Naive thymus-derived CD8-positive, alpha-beta T cell (primary cell): Measurements from ENCODE around the gene ZCCHC9. TPM values are rescaled to one million over a fixed set of nuclear protein-coding genes. Genes with fewer than 3 reads are reported as not detected.
A peak's percentile ranks its signal among the peaks of the same experiment; 100 is the strongest.

ENCODE experiments used
- ATAC-seq, 2 donors: fragments of 150-1000 bp; cut with Tn5 transposase in 1 of 2; sonication (Bioruptor Pico), chemical (Tn5 transposase) in 1 of 2; 1 replicate in 1 of 2; 2 replicates in 1 of 2; pipeline ENCODE4 v1.10.0; 2021; ENCODE audit warnings: mild to moderate bottlenecking in 2 of 2, moderate library complexity in 2 of 2
- POLR2A ChIA-PET: fragments of 350-600 bp; sonication (Branson Sonifier 250); formaldehyde crosslinking; loops from one replicate; lab custom pipeline; 2021; ENCODE audit warnings: antibody characterized with exemption; lab: Charles Lee
- DNase-seq, 10 donors: peaks; one replicate each; pipeline versions ENCODE4 v3.0.0 to v3.0.0-alpha.2; 2020 to 2022
- H3K27ac Mint-ChIP-seq, 10 donors: one replicate each; pipeline ENCODE4 v1.8.0; 2020 to 2022; ENCODE audit warnings: mild to moderate bottlenecking in 10 of 10, mixed read lengths in 10 of 10, moderate library complexity in 4 of 10, inconsistent platforms in 1 of 10
- H3K27me3 Mint-ChIP-seq, 5 donors: one replicate each; pipeline ENCODE4 v1.8.0; 2021 to 2022; ENCODE audit warnings: mixed read lengths in 5 of 5
- H3K36me3 Mint-ChIP-seq, 3 donors: one replicate each; pipeline ENCODE4 v1.8.0; 2020 to 2022; ENCODE audit warnings: mixed read lengths in 3 of 3, mild to moderate bottlenecking in 2 of 3, inconsistent platforms in 1 of 3
- H3K4me1 Mint-ChIP-seq, 4 donors: one replicate each; pipeline ENCODE4 v1.8.0; 2021 to 2022; ENCODE audit warnings: mixed read lengths in 4 of 4
- H3K4me3 Mint-ChIP-seq, 10 donors: one replicate each; pipeline ENCODE4 v1.8.0; 2020 to 2022; ENCODE audit warnings: mild to moderate bottlenecking in 10 of 10, mixed read lengths in 10 of 10, moderate library complexity in 6 of 10, inconsistent platforms in 1 of 10
- H3K9me3 Mint-ChIP-seq, 9 donors: one replicate each; pipeline ENCODE4 v1.8.0; 2020 to 2022; ENCODE audit warnings: mixed read lengths in 9 of 9, mild to moderate bottlenecking in 3 of 9, inconsistent platforms in 1 of 9, moderate library complexity in 1 of 9
- polyA plus RNA-seq, 3 donors: library from polyadenylated mRNA; unstranded; fragments of 300-500 nt; fragmentation: Illumina TruSeq; gene quantifications; one replicate each; pipeline ENCODE4 v1.2.3, GENCODE V29; 2021
- total RNA-seq, 8 experiments: library from RNA in 2 of 8; stranded (reverse) in 2 of 8; gene quantifications; one replicate each; pipeline ENCODE4 v1.2.3 and lab custom pipeline; 2021 to 2026

Gene ZCCHC9
- total and polyA plus RNA-seq, 5 experiments from 2014 or later, result 9.7 to 25.5 (median 19.0) TPM

DNA sequence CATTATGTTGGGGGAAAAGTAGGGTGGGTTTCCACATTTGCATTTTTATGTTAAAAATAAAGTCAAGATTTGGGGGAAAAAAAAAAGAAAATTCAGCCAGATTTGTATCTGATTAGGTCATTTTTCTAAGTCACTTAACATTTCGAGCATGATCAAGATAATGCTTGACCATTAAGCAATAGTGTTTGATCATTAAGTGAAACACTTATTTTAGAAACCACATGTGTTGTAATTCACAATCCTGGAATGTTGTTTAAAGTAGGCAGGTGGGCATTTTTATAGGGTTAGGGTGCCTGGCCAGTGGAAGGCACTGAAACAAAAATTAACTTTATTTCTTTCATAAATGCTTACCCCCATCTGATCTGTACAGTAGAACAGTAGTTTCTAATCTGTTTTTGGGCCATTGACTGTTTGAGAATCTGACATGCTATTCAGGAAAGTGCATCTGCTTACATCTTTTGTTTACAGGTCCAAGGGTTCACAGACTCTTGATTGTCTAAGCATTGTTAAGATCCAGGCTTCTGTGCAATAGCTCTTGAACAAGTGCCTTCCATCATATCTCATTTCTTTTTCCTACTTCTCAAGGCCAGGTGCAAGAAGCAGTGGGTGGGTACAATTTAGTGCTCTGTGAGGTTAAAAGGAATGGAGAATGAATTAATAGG lies 9.1 kb downstream of the ZCCHC9 start:
- Mint-ChIP-seq H3K4me3 (no peak overlapping the region), H3K4me1 (peaks cover 0 to 4% (median 2%) of the 10 kb centered on the region in 4 donors), H3K36me3 (peaks cover 0 to 63% (median 19%) of the 10 kb centered on the region in 3 donors), H3K9me3 (no peaks in the 10 kb centered on the region), H3K27ac (peak overlapping the region in 3 of 10 donors; percentile 25 to 55 (median 28)), H3K27me3 (no peaks in the 10 kb centered on the region)
- ATAC-seq (no peak), DNase-seq (no peak)
- POLR2A ChIA-PET, result no interaction called here

DNA sequence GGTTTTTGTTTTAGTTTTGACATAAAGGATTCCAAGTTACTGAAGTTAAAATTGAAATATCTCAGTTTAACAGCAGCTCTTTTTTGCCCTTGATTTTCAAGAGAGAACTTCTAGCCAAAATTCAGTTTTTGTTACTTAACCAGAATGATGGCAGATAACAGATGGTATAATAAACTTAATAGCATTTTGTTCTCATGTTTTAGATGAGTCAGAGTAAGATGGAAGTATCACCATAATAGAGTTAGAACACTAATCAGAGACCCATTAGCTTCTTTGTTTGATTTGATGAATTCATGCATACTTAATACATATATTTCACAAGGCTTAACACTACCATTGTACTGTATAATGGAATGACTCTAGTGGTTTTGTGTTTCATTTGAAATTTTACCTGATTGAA lies 11.9 kb downstream of the ZCCHC9 start:
- Mint-ChIP-seq H3K27ac (no peak overlapping the region), H3K9me3 (peaks cover 0 to 2% (median 0%) of the 10 kb centered on the region in 9 donors), H3K36me3 (peaks cover 0 to 60% (median 19%) of the 10 kb centered on the region in 3 donors), H3K4me3 (no peak overlapping the region), H3K4me1 (no peaks in the 10 kb centered on the region), H3K27me3 (no peaks in the 10 kb centered on the region)
- ATAC-seq, result no peak
- no peak for DNase-seq
- POLR2A ChIA-PET, result no interaction called here

DNA sequence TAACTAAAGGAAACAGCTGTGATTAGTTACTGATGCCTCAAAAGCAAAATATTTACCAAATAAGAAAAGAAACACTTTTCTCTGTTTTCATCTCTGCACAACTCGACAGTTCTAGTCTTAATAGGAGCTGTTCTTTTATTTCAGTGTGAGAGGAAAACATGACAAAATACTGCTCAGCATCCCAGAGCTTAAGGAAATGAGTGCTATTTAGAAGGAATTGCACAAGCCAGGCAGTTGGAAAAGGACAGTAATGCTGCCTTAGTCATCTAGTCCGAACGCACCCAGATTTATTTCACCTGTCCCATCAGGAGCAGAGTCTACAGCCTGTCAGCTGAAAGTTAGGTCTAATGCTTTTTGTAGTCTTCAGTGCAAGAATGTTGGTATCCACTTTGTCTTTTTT lies 12.3 kb downstream of the ZCCHC9 start:
- POLR2A ChIA-PET, result interaction anchor here (0.5 kb wide), 1 partner anchor 963 kb away, joined by 6 read pairs; no protein-coding TSS in a partner anchor
- DNase-seq, result no peak
- H3K27ac Mint-ChIP-seq, result no peak overlapping the region
- H3K36me3 Mint-ChIP-seq, result peaks cover 0 to 57% (median 19%) of the 10 kb centered on the region in 3 donors
- no peaks in the 10 kb centered on the region for H3K27me3 Mint-ChIP-seq
- no peaks in the 10 kb centered on the region for H3K4me1 Mint-ChIP-seq
- H3K4me3 Mint-ChIP-seq, result no peak overlapping the region
- H3K9me3 Mint-ChIP-seq, result peaks cover 0 to 2% (median 0%) of the 10 kb centered on the region in 9 donors
- no peak for ATAC-seq

DNA sequence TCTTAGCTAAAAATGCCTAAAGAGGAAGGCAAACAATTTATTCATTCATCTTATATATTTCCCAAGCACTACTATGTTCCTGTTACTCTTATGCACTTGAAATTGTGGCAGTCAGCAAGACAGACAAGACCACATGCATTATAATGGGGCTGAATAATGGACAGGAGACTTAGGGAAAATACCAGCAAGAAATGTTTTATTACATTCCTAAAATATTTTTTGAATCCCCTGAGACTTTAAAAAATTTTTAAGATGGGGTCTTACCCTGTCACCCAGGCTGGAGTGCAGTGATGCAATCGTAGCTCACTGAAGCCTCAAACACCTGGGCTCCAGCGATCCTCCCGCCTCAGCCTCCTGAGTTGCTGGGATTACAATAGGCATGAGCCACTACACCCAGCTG lies 13.2 kb downstream of the ZCCHC9 start:
- peak overlapping the region in 1 of 10 donors; percentile 24 for H3K27ac Mint-ChIP-seq
- peaks cover 0 to 2% (median 0%) of the 10 kb centered on the region in 9 donors for H3K9me3 Mint-ChIP-seq
- peaks cover 0 to 49% (median 16%) of the 10 kb centered on the region in 3 donors for H3K36me3 Mint-ChIP-seq

DNA sequence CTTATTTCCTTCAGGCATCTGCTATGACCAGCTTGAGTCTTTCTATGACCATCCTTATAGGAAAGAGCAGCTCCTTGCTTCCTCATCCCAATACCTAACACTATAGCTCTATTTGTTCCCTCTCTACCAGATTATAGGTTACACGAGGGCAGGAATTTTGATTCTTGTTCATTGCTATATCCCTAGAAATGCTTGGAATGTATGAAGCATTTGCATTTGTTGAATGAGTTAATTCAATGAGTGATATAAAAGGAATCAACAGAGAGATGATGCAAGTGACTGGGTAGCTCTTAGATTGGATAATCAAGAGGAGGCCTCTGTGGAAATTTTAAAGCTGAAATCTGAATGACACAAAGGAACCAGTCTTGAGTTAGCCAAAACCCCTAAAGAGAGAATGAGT lies 13.9 kb downstream of the ZCCHC9 start:
- Mint-ChIP-seq H3K36me3 (peaks cover 0 to 42% (median 13%) of the 10 kb centered on the region in 3 donors), H3K27me3 (no peaks in the 10 kb centered on the region), H3K27ac (peak overlapping the region in 1 of 10 donors; percentile 56), H3K4me3 (no peak overlapping the region), H3K4me1 (no peaks in the 10 kb centered on the region), H3K9me3 (peaks cover 0 to 2% (median 0%) of the 10 kb centered on the region in 9 donors)
- ATAC-seq, result no peak
- DNase-seq, result no peak
- POLR2A ChIA-PET, result no interaction called here

More for the DNA sequence above, 13.2 kb downstream of the ZCCHC9 start:
- Mint-ChIP-seq H3K4me3 (no peak overlapping the region), H3K27me3 (no peaks in the 10 kb centered on the region), H3K4me1 (no peaks in the 10 kb centered on the region)
- no peak for DNase-seq
- POLR2A ChIA-PET, result no interaction called here
- ATAC-seq, result no peak

DNA sequence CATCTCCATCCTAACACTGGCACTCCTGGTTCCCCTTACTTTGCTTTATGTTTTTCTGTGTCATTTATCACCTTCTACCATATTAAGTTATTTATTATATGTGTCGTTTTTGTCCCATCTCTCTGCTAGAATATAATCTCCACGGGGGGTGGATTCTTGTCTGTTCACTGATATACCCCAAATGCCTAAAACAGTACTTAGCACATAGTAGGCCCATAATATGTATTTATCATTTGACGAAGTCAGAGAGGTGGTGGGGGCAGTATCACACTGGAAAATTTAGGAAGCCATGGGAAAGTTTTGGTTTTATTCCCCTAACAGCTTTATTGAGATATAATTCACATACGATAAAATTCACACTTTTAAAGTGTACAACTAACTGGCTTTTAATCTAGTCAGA lies 14.4 kb downstream of the ZCCHC9 start:
- Mint-ChIP-seq H3K4me3 (no peak overlapping the region), H3K4me1 (no peaks in the 10 kb centered on the region), H3K27ac (no peak overlapping the region), H3K27me3 (no peaks in the 10 kb centered on the region), H3K36me3 (peaks cover 0 to 37% (median 13%) of the 10 kb centered on the region in 3 donors), H3K9me3 (peaks cover 0 to 2% (median 0%) of the 10 kb centered on the region in 9 donors)
- POLR2A ChIA-PET, result no interaction called here
- DNase-seq (no peak), ATAC-seq (no peak)

DNA sequence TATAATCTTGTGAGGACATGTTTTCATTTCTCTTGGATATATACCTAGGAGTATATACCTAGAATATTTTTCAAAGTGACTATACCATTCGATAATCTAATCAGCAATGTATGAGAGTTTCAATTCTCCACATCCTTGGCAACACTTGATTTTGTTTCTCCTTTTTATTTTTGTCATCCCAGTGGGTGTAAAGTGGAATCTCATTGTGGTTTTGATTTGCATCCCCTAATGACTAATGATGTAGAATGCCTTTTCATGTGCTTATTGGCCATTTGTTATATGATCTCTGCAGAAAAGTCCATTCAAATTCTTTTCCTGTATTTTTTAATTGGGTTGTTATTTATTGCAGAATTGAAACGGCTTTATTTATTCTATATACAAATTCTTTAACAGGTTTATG lies 15.2 kb downstream of the ZCCHC9 start:
- peaks cover 0 to 29% (median 10%) of the 10 kb centered on the region in 3 donors for H3K36me3 Mint-ChIP-seq
- POLR2A ChIA-PET, result no interaction called here
- DNase-seq (no peak), ATAC-seq (no peak)
- H3K4me1 Mint-ChIP-seq, result no peaks in the 10 kb centered on the region
- no peaks in the 10 kb centered on the region for H3K27me3 Mint-ChIP-seq
- H3K4me3 Mint-ChIP-seq, result no peak overlapping the region
- H3K9me3 Mint-ChIP-seq, result peaks cover 0 to 2% (median 0%) of the 10 kb centered on the region in 9 donors
- no peak overlapping the region for H3K27ac Mint-ChIP-seq

DNA sequence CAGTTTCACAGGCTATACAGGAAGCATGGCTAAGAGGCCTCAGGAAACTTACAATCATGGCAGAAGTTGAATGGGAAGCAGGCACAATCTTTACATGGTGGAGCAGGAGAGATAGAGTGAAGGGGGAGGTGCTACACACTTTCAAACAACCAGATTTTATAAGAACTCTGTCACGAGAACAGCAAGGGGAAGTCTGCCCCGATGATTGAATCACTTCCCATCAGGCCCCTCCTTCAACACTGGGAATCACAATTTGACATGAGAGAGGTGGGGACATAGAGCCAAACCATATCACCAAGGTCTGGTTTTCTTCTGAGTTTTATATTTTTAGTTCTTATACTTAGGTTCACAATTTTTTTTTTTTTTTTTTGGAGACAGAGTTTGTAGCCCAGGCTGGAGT lies 16.1 kb downstream of the ZCCHC9 start:
- Mint-ChIP-seq H3K9me3 (peaks cover 0 to 2% (median 0%) of the 10 kb centered on the region in 9 donors), H3K27me3 (no peaks in the 10 kb centered on the region), H3K4me1 (no peaks in the 10 kb centered on the region), H3K27ac (no peak overlapping the region), H3K4me3 (no peak overlapping the region), H3K36me3 (peaks cover 0 to 20% (median 7%) of the 10 kb centered on the region in 3 donors)
- POLR2A ChIA-PET, result no interaction called here
- DNase-seq (no peak), ATAC-seq (no peak)

DNA sequence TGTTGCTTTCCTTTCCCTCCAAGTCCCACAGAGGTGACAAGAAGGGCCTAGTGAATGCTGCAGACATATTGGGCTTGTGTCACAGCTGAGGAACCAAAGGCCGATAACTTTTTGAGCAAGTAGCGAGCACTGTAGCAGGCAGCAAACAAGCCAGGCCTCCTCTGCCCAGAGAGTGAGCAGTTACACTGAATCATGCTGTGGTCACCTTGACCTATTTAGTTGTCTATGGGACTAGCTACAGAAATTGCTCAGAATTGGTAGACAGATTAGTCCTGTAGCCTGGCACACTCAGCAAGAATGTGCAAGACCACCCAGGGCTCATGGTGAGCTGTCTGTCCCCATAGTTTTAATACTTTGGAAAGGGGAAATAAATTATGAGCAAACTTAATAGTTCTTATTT lies 25.2 kb downstream of the ZCCHC9 start:
- no peaks in the 10 kb centered on the region for H3K4me1 Mint-ChIP-seq
- H3K27ac Mint-ChIP-seq, result no peak overlapping the region
- no peak overlapping the region for H3K4me3 Mint-ChIP-seq
- POLR2A ChIA-PET, result no interaction called here
- DNase-seq, result no peak
- no peak for ATAC-seq
- H3K27me3 Mint-ChIP-seq, result peaks cover 0 to 6% (median 0%) of the 10 kb centered on the region in 5 donors
- no peaks in the 10 kb centered on the region for H3K36me3 Mint-ChIP-seq
- no peaks in the 10 kb centered on the region for H3K9me3 Mint-ChIP-seq

DNA sequence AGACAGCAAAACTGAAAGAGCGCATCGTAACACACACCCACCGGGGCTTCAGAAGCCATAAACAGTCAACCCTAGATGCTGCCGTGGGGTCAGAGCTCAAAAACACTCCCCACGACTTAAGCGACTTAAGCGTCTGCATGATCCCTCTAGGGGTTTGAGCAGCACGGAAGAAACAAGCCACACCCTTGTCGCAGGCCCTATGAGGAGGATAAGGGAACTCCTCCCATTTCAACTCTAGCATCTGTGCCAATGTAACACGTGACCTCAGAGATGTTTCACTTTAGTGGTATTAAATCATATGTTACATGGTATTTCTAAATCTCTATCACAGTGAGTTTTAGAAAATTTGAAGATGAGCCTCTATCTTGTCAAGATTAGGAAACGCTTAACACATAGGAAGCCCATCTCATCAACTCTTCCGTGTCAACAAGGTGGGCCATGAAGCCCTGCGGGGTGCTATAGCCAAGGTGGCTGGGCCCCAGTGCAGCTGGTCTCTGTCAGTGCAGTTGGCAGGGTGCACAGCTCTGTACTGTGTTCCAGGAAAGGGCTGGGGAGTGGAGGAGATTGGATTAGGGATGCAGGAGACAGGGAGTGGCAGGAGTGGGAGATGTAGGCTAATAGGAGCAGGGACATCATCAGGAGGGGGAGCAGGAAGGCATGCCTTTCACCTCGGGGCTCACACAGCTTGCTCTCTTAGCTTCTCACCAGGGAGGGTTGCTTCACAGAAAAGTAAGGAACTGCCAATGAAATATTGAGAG lies 33.1 kb downstream of the ZCCHC9 start:
- DNase-seq (no peak), ATAC-seq (no peak)
- Mint-ChIP-seq H3K27me3 (peaks cover 0 to 5% (median 0%) of the 10 kb centered on the region in 5 donors), H3K9me3 (peaks cover 0 to 9% (median 0%) of the 10 kb centered on the region in 9 donors), H3K36me3 (peaks cover 0 to 2% (median 0%) of the 10 kb centered on the region in 3 donors), H3K4me3 (peak overlapping the region in 1 of 10 donors; percentile 51), H3K27ac (no peak overlapping the region), H3K4me1 (no peaks in the 10 kb centered on the region)
- POLR2A ChIA-PET, result no interaction called here

DNA sequence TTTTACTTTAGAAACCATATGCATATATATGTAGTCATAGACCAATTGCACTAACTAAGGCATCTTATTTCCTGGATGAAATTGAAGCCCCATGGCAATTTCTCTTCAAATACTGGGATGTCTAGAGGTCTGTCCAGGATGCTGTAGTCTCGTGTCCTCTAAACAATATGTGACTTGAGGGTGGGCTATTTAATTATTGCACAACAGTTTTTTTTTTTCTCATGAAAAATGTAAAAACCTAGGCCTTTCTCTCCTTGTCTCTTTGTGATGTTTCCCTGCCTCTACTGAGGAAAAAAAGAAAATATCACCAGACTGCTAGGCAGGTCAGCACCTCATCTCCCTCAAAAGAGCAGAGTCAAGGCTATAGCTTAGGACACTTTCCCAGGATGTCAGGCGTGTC lies 34.6 kb downstream of the ZCCHC9 start:
- peaks cover 0 to 5% (median 0%) of the 10 kb centered on the region in 5 donors for H3K27me3 Mint-ChIP-seq
- H3K9me3 Mint-ChIP-seq, result peaks cover 0 to 9% (median 0%) of the 10 kb centered on the region in 9 donors
- no peak overlapping the region for H3K4me3 Mint-ChIP-seq
- POLR2A ChIA-PET, result no interaction called here
- H3K4me1 Mint-ChIP-seq, result no peaks in the 10 kb centered on the region
- DNase-seq (no peak), ATAC-seq (no peak)
- H3K36me3 Mint-ChIP-seq, result peaks cover 0 to 2% (median 0%) of the 10 kb centered on the region in 3 donors
- no peak overlapping the region for H3K27ac Mint-ChIP-seq

DNA sequence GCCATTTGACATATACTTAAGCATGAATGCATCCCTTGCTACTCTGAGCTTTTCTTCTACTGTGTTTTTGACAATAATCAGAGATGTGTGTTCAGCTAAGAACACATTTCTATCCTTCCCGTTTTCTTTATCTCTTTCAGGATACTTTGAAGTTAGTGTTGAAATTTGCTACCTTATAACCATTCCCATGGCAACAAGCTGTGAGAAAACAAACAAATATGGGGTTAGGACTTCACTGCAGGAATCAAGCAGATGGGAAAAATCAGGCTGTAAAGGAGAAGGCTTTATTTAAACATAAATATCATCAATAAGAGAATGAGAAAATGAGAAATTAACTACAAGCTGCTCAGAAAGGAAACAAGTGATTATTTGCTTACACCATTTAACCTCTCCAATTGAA lies 35.2 kb downstream of the ZCCHC9 start:
- H3K9me3 Mint-ChIP-seq, result peaks cover 0 to 9% (median 0%) of the 10 kb centered on the region in 9 donors
- H3K27ac Mint-ChIP-seq, result no peak overlapping the region
- ATAC-seq, result no peak
- DNase-seq, result no peak
- no peaks in the 10 kb centered on the region for H3K4me1 Mint-ChIP-seq
- H3K4me3 Mint-ChIP-seq, result no peak overlapping the region
- peaks cover 0 to 2% (median 0%) of the 10 kb centered on the region in 3 donors for H3K36me3 Mint-ChIP-seq
- H3K27me3 Mint-ChIP-seq, result peaks cover 0 to 5% (median 0%) of the 10 kb centered on the region in 5 donors
- POLR2A ChIA-PET, result no interaction called here

DNA sequence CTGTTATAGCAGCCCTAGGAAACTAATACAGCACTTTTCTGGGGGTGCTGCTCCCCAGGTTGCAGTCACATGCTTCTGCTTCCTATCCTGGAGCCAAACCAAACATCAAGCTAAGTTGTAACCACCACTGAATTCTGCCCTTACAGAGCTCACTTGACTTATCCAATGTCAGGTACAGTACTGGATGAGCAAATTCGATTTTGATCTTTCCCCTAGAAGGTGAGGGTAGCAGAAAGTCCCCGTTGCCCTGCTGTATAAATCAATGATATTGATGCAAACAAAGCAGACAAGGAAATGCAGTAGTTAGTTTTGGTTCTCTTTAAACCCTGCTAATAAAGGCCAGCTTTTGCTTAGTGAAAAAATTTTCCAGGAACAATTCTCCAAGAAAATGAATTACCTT lies 36.4 kb downstream of the ZCCHC9 start:
- no peaks in the 10 kb centered on the region for H3K4me1 Mint-ChIP-seq
- H3K27ac Mint-ChIP-seq, result no peak overlapping the region
- peaks cover 0 to 2% (median 0%) of the 10 kb centered on the region in 3 donors for H3K36me3 Mint-ChIP-seq
- H3K4me3 Mint-ChIP-seq, result no peak overlapping the region
- DNase-seq (no peak), ATAC-seq (no peak)
- peaks cover 0 to 9% (median 0%) of the 10 kb centered on the region in 9 donors for H3K9me3 Mint-ChIP-seq
- H3K27me3 Mint-ChIP-seq, result peaks cover 0 to 5% (median 0%) of the 10 kb centered on the region in 5 donors
- POLR2A ChIA-PET, result no interaction called here
